IMR-90 (cell line): ENCODE results near the gene CCZ1B. TPM values are rescaled to one million over a fixed set of nuclear protein-coding genes. Genes with fewer than 3 reads are reported as not detected.
"Not testable (repeated sequence)": the region's sequence is repeated elsewhere in the genome, so short reads cannot be mapped to it uniquely, and the experiment has no call there.

Experiments used
- ATAC-seq: fragments of 200-7000 bp; cut with Tn5 transposase; 2 replicates; pipeline ENCODE4 v1.9.1; 2020; ENCODE audit warnings: low read depth, mild to moderate bottlenecking, moderate library complexity
- BruUV-seq: library from RNA; stranded (reverse); fragments of 400-500 nt; replicated peaks from 2 replicates; lab custom pipeline; 2021; lab: Mats Ljungman, UMichigan
- CTCF ChIA-PET: fragments of 300-600 bp; formaldehyde crosslinking; extraction: SDS; loops from one replicate; lab custom pipeline; 2021; ENCODE audit warnings: antibody characterized with exemption; lab: Yijun Ruan, JAX
- POLR2A ChIA-PET: fragments of 300-600 bp; sonication (Branson Sonifier 250); formaldehyde crosslinking; loops from one replicate; lab custom pipeline; 2022; ENCODE audit warnings: antibody characterized with exemption; ENCODE audit not compliant: unreplicated experiment; lab: Charles Lee
- DNase-seq: peaks from one replicate; pipeline ENCODE4 v3.0.0; 2013
- H2AFZ ChIP-seq: replicated peaks from 2 replicates; pipeline ENCODE3; 2013; ENCODE audit warnings: low read length, mild to moderate bottlenecking; ENCODE audit not compliant: poor library complexity
- H2AK5ac ChIP-seq: 2 replicates; pipeline ENCODE4 v1.6.1; 2013; ENCODE audit warnings: low read depth, low read length, inconsistent platforms
- H2AK9ac ChIP-seq: replicated peaks from 2 replicates; pipeline ENCODE3; 2013; ENCODE audit warnings: mild to moderate bottlenecking, low read depth, low read length, moderate library complexity; ENCODE audit not compliant: poor library complexity
- H2BK120ac ChIP-seq: 2 replicates; pipeline ENCODE4 v1.6.1; 2013; ENCODE audit warnings: low read depth, low read length, inconsistent platforms
- H2BK15ac ChIP-seq: 3 replicates; pipeline ENCODE4 v1.6.1; 2013; ENCODE audit warnings: low read depth, low read length, inconsistent platforms
- H2BK20ac ChIP-seq: 2 replicates; pipeline ENCODE4 v1.6.1; 2013; ENCODE audit warnings: low read depth, mild to moderate bottlenecking, inconsistent platforms, low read length, moderate library complexity
- H2BK5ac ChIP-seq: 2 replicates; pipeline ENCODE4 v1.6.1; 2013; ENCODE audit warnings: mild to moderate bottlenecking, low read depth, low read length, inconsistent platforms; ENCODE audit not compliant: poor library complexity, severe bottlenecking
- H3K14ac ChIP-seq: replicated peaks from 2 replicates; pipeline ENCODE4 v1.6.1; 2013; ENCODE audit warnings: low read depth, low read length, inconsistent platforms
- H3K18ac ChIP-seq: 2 replicates; pipeline ENCODE4 v1.6.1; 2013; ENCODE audit warnings: low read depth, low read length, control low read depth
- H3K23ac ChIP-seq: 2 replicates; pipeline ENCODE4 v1.6.1; 2013; ENCODE audit warnings: low read depth, low read length, inconsistent platforms
- H3K27ac ChIP-seq: 2 replicates; pipeline ENCODE4 v1.5.1; 2013; ENCODE audit warnings: mild to moderate bottlenecking, control low read depth, low read length; ENCODE audit not compliant: insufficient read depth
- H3K27me3 ChIP-seq: 2 replicates; pipeline ENCODE4 v1.6.1; 2013; ENCODE audit warnings: low read length; ENCODE audit not compliant: control insufficient read depth, insufficient read depth
- H3K36me3 ChIP-seq: 2 replicates; pipeline ENCODE4 v1.6.1; 2013; ENCODE audit warnings: low read length, mixed read lengths; ENCODE audit not compliant: control insufficient read depth, insufficient read depth
- H3K4ac ChIP-seq: 2 replicates; pipeline ENCODE4 v1.6.1; 2013; ENCODE audit warnings: low read depth, low read length, inconsistent platforms
- H3K4me1 ChIP-seq: 2 replicates; pipeline ENCODE4 v1.6.1; 2013; ENCODE audit warnings: low read length, mixed read lengths; ENCODE audit not compliant: control insufficient read depth, insufficient read depth
- H3K4me2 ChIP-seq: 2 replicates; pipeline ENCODE4 v1.6.1; 2013; ENCODE audit warnings: low read depth, mild to moderate bottlenecking, control low read depth, low read length, moderate library complexity
- H3K4me3 ChIP-seq: 2 replicates; pipeline ENCODE4 v1.5.1; 2013; ENCODE audit warnings: low read depth, mild to moderate bottlenecking, control low read depth, low read length, moderate library complexity; ENCODE audit not compliant: insufficient read depth
- H3K56ac ChIP-seq: 2 replicates; pipeline ENCODE4 v1.6.1; 2013; ENCODE audit warnings: low read length, inconsistent platforms; ENCODE audit not compliant: insufficient read depth; ENCODE audit errors: extremely low read depth
- H3K79me1 ChIP-seq, 2 experiments: 2 replicates each; pipeline ENCODE4 v1.6.1; 2013; ENCODE audit warnings: low read length in 2 of 2, inconsistent platforms in 1 of 2, low read depth in 1 of 2
- H3K9ac ChIP-seq: 2 replicates; pipeline ENCODE4 v1.6.1; 2013; ENCODE audit warnings: low read depth, low read length, control low read depth
- H3K9me1 ChIP-seq: 2 replicates; pipeline ENCODE4 v1.6.1; 2013; ENCODE audit warnings: low read length, inconsistent platforms; ENCODE audit not compliant: insufficient read depth
- H3K9me3 ChIP-seq: 2 replicates; pipeline ENCODE4 v1.6.1; 2013; ENCODE audit warnings: low read length; ENCODE audit not compliant: control insufficient read depth, insufficient read depth
- H4K20me1 ChIP-seq: 2 replicates; pipeline ENCODE4 v1.6.1; 2013; ENCODE audit warnings: low read length, inconsistent platforms; ENCODE audit not compliant: insufficient read depth
- H4K5ac ChIP-seq: 2 replicates; pipeline ENCODE4 v1.6.1; 2013; ENCODE audit warnings: mild to moderate bottlenecking, low read depth, low read length, control low read depth
- H4K8ac ChIP-seq, 2 experiments: 2 replicates each; pipeline ENCODE4 v1.6.1; 2013; ENCODE audit warnings: low read depth in 2 of 2, low read length in 2 of 2, control low read depth in 1 of 2, inconsistent platforms in 1 of 2
- H4K91ac ChIP-seq: 2 replicates; pipeline ENCODE4 v1.6.1; 2013; ENCODE audit warnings: low read depth, low read length, inconsistent platforms; ENCODE audit not compliant: insufficient read depth
- WGBS, 2 experiments: methylation state at CpG; one replicate each; pipeline versions ENCODE4 v1.1.5 to v1.1.7; 2013; ENCODE audit warnings: missing lambda C conversion rate in 2 of 2; ENCODE audit not compliant: insufficient read length in 1 of 2; ENCODE audit errors: extremely low coverage in 2 of 2; 5-methylcytosine and 5-hydroxymethylcytosine counted together
- dilution Hi-C: fragments of 300-500 bp; cut with HindIII; formaldehyde crosslinking; loops from one replicate; pipeline ENCODE4 v1.14.3; 2018; ENCODE audit warnings: low sequenced_read_pairs; ENCODE audit not compliant: unreplicated experiment
- in situ Hi-C: fragments of 300-500 bp; cut with MboI; formaldehyde crosslinking; loops from 3 replicates; pipeline ENCODE4 v1.14.3; 2019; ENCODE audit warnings: low sequenced_read_pairs, inconsistent platforms, mixed read lengths
- intact Hi-C: fragments of 100-400 bp; cut with micrococcal nuclease; formaldehyde crosslinking; loops from 2 replicates; pipeline ENCODE4 v1.10.0; 2022
- polyA plus RNA-seq, 3 experiments: library from polyadenylated mRNA; depleted of rRNA; stranded (reverse); fragments of >200 nt; gene quantifications; 2 replicates each; pipeline ENCODE4 v1.2.3, GENCODE V29; 2012; ENCODE audit warnings: low replicate concordance in 1 of 3
- total RNA-seq: library from RNA; depleted of rRNA; stranded (reverse); fragments of >200 nt; gene quantifications from 2 replicates; pipeline ENCODE4 v1.2.3, GENCODE V29; 2012

The CCZ1B gene
- total and polyA plus RNA-seq, 2 of the 4 experiments (the other 2 are of a cell fraction): 25.5 to 41.0 TPM

DNA sequence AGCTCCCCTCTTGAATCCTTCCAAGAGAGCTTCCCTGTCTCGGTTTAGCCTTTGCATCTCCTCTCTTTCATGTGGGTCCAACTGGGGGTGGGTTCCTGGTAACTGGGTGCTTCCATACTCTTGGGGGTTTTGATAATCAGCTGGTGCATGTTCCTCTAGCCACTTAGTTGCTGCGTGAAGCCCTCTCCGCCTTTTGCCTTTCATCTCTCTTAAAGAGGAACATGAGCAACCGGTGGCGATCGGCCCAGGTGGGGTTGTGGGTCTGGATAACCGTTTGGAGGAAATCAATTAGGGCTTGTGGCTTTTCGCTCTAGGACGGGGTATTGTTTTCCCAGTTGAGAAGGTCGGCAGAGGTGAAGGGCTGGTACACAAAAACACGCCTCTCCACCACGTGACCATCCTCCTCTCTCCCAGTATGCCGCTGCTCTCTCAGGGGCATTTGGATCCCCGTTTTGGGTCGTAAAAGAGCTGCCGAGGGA, 19.9 kb upstream of the CCZ1B start:
- H2AFZ ChIP-seq, BruUV-seq, intact Hi-C loops, H3K23ac ChIP-seq, H3K27ac ChIP-seq, H3K18ac ChIP-seq, CTCF ChIA-PET, H2BK15ac ChIP-seq, H2BK120ac ChIP-seq, H3K36me3 ChIP-seq, H3K4me2 ChIP-seq, dilution Hi-C loops, in situ Hi-C loops, H2AK9ac ChIP-seq, POLR2A ChIA-PET, H3K9ac ChIP-seq, H3K56ac ChIP-seq, H3K9me1 ChIP-seq, H4K8ac ChIP-seq, ATAC-seq, H3K4me3 ChIP-seq, H4K5ac ChIP-seq, H3K9me3 ChIP-seq, H2AK5ac ChIP-seq, DNase-seq, H4K20me1 ChIP-seq, H3K4ac ChIP-seq, H2BK20ac ChIP-seq, H4K91ac ChIP-seq, H3K4me1 ChIP-seq, H2BK5ac ChIP-seq, H3K27me3 ChIP-seq, H3K14ac ChIP-seq, H3K79me1 ChIP-seq: not testable (repeated sequence)
- WGBS, 2 experiments: no CpG with 5 or more reads among the region's 16 CpGs

DNA sequence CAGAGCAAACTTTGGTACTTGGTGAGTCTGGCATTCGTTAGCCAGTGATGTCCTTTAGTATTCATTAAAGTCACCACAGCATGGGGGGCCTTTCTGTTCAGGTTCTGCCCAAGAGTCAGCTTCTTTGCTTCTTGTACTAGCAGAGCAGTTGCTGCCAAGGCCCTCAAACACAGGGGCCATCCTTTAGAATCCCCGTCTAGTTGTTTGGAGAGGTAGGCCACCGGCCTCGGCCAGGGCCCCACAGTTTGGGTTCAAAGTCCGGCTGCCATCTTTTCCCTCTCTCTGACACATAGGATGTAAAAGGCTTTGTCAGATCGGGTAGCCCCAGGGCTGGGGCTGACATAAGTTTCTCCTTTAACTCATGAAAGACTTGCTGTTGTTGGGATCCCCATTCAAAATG, 17.6 kb upstream of the CCZ1B start:
- H3K4me1 ChIP-seq, H4K91ac ChIP-seq, CTCF ChIA-PET, H3K18ac ChIP-seq, H2BK20ac ChIP-seq, H3K56ac ChIP-seq, H3K23ac ChIP-seq, H3K27me3 ChIP-seq, H3K4ac ChIP-seq, H2AK5ac ChIP-seq, DNase-seq, H3K4me3 ChIP-seq, H3K79me1 ChIP-seq, H4K8ac ChIP-seq, in situ Hi-C loops, H2BK15ac ChIP-seq, H4K5ac ChIP-seq, POLR2A ChIA-PET, dilution Hi-C loops, H3K9ac ChIP-seq, H2AFZ ChIP-seq, H4K20me1 ChIP-seq, H3K14ac ChIP-seq, ATAC-seq, intact Hi-C loops, H2AK9ac ChIP-seq, H3K27ac ChIP-seq, BruUV-seq, H3K4me2 ChIP-seq, H2BK120ac ChIP-seq, H2BK5ac ChIP-seq, H3K9me1 ChIP-seq, H3K36me3 ChIP-seq, H3K9me3 ChIP-seq: not testable (repeated sequence)
- WGBS, 2 experiments: no CpG with 5 or more reads among the region's 6 CpGs
